ENCODE measurements around the gene DBX1.
"Not testable (repeated sequence)": the region's sequence is repeated elsewhere in the genome, so short reads cannot be mapped to it uniquely, and the experiment has no call there.

The DBX1 gene

GRCh38 chr11:20161230-20161918, 1.1 kb upstream of the DBX1 start:
- DNase-seq: no peak

- no peak for DNase-seq
Measured at GRCh38 chr11:20159466-20160381, 551 bp downstream of the DBX1 start.

GRCh38 chr11:20158597-20159257, 1.5 kb downstream of the DBX1 start:
- DNase-seq: peak; percentile 84

GRCh38 chr11:20157728-20158127, 2.5 kb downstream of the DBX1 start:
- DNase-seq: no peak

GRCh38 chr11:20156876-20157613, 3.2 kb downstream of the DBX1 start:
- DNase-seq: no peak

GRCh38 chr11:20156280-20156875, 3.9 kb downstream of the DBX1 start:
- no peak for DNase-seq

- no peak for DNase-seq
Measured at GRCh38 chr11:20155683-20156279, 4.5 kb downstream of the DBX1 start.

- DNase-seq: no peak
Measured at GRCh38 chr11:20154381-20154780, 5.9 kb downstream of the DBX1 start.

GRCh38 chr11:20138707-20139106, 21.6 kb downstream of the DBX1 start:
- no peak for DNase-seq

- DNase-seq: no peak
Measured at GRCh38 chr11:20137637-20138036, 22.6 kb downstream of the DBX1 start.

- no peak for DNase-seq
Measured at GRCh38 chr11:20134991-20135736, 25.1 kb downstream of the DBX1 start.

- DNase-seq: no peak
Measured at GRCh38 chr11:20132667-20133039, 27.6 kb downstream of the DBX1 start.

- peak; percentile 80 for DNase-seq
Measured at GRCh38 chr11:20131788-20132666, 28.2 kb downstream of the DBX1 start.

- no peak for DNase-seq
Measured at GRCh38 chr11:20129665-20130064, 30.6 kb downstream of the DBX1 start.

- DNase-seq: not testable (repeated sequence)
Measured at GRCh38 chr11:20128528-20128825, 31.8 kb downstream of the DBX1 start.

GRCh38 chr11:20127671-20128527, 32.4 kb downstream of the DBX1 start:
- peak; percentile 82 for DNase-seq

GRCh38 chr11:20126724-20127123, 33.6 kb downstream of the DBX1 start:
- no peak for DNase-seq

GRCh38 chr11:20125927-20126326, 34.3 kb downstream of the DBX1 start:
- no peak for DNase-seq

GRCh38 chr11:20122131-20122530, 38.1 kb downstream of the DBX1 start:
- DNase-seq: no peak
